K562 (cell line): ENCODE data around the gene UGT1A6. TPM values are rescaled to one million over a fixed set of nuclear protein-coding genes. Genes with fewer than 3 reads are reported as not detected.

Experiments used
- ATAC-seq: fragments of 200-7000 bp; cut with Tn5 transposase; 3 replicates; pipeline ENCODE4 v1.9.1; 2020; ENCODE audit warnings: moderate library complexity
- BruUV-seq: library from RNA; stranded (reverse); fragments of 400-500 nt; replicated peaks from 2 replicates; lab custom pipeline; 2021; lab: Mats Ljungman, UMichigan
- CTCF ChIA-PET: fragments of 300-600 bp; formaldehyde crosslinking; extraction: SDS; loops from one replicate; lab custom pipeline; 2021; ENCODE audit warnings: low intra/inter-chr PET ratio; lab: Yijun Ruan, JAX
- POLR2A ChIA-PET: fragments of 300-600, 350-650 bp; sonication (Branson Sonifier 250); formaldehyde crosslinking; extraction: SDS; loops from one replicate; lab custom pipeline; 2021; ENCODE audit warnings: antibody characterized with exemption, inconsistent platforms; lab: Yijun Ruan, JAX
- DNase-seq, 4 experiments: peaks; one replicate each; pipeline versions ENCODE4 v3.0.0 to v3.0.0-alpha.2; 2011 to 2018; ENCODE audit warnings: low spot score in 3 of 4, mixed read lengths in 3 of 4; ENCODE audit errors: extremely low read depth in 1 of 4
- FAIRE-seq: peaks from 2 replicates; lab custom pipeline; 2011; peaks lifted over from hg19 to GRCh38; lab: Jason Lieb, UNC
- H2AFZ ChIP-seq: 2 replicates; pipeline ENCODE4 v1.6.0; 2011; ENCODE audit warnings: low read depth, low read length, control low read depth, inconsistent platforms
- H3K27ac ChIP-seq: fragments of 200-600 bp; 3 replicates; pipeline ENCODE4 v1.8.0; 2011; ENCODE audit warnings: low read depth, mild to moderate bottlenecking, control low read depth, inconsistent platforms, low read length, moderate library complexity, mixed read lengths; ENCODE audit errors: extremely low read depth
- H3K27me3 ChIP-seq, 2 experiments: fragments of 300-600 bp in 1 of 2; 2 replicates in 1 of 2; 3 replicates in 1 of 2; pipeline versions ENCODE4 v1.6.0 to v1.8.0; 2011; ENCODE audit warnings: inconsistent platforms in 2 of 2, low read length in 2 of 2, mild to moderate bottlenecking in 1 of 2, mixed read lengths in 1 of 2, moderate library complexity in 1 of 2; ENCODE audit not compliant: control insufficient read depth in 2 of 2, insufficient read depth in 2 of 2
- H3K36me3 ChIP-seq: fragments of 300-600 bp; 3 replicates; pipeline ENCODE4 v1.8.0; 2011; ENCODE audit warnings: mild to moderate bottlenecking, low read length, inconsistent platforms; ENCODE audit not compliant: control insufficient read depth, insufficient read depth
- H3K4me1 ChIP-seq, 2 experiments: fragments of 200-600 bp in 1 of 2; replicated peaks in 1 of 2; 2 replicates in 1 of 2; 3 replicates in 1 of 2; pipeline versions ENCODE4 v1.5.1 to v1.8.0; 2011; ENCODE audit warnings: inconsistent platforms in 2 of 2, low read length in 2 of 2, mild to moderate bottlenecking in 1 of 2, mixed read lengths in 1 of 2, moderate library complexity in 1 of 2; ENCODE audit not compliant: control insufficient read depth in 2 of 2, insufficient read depth in 2 of 2
- H3K4me2 ChIP-seq: 2 replicates; pipeline ENCODE4 v1.6.1; 2011; ENCODE audit warnings: low read length, control low read depth, inconsistent platforms, mixed read lengths; ENCODE audit not compliant: insufficient read depth
- H3K4me3 ChIP-seq: fragments of 200-600 bp; sonication (generic), shearing (Covaris generic); 2 replicates; pipeline ENCODE4 v1.5.1; 2016; ENCODE audit warnings: control low read depth, inconsistent platforms
- H3K79me2 ChIP-seq: fragments of 200-600 bp; 3 replicates; pipeline ENCODE4 v1.8.0; 2011; ENCODE audit warnings: low read length, inconsistent platforms; ENCODE audit not compliant: control insufficient read depth, insufficient read depth
- H3K9ac ChIP-seq, 2 experiments: 2 replicates each; pipeline versions ENCODE4 v1.6.0 to v1.6.1; 2011; ENCODE audit warnings: low read depth in 2 of 2, low read length in 2 of 2, control low read depth in 1 of 2, inconsistent platforms in 1 of 2, mild to moderate bottlenecking in 1 of 2, mixed read lengths in 1 of 2; ENCODE audit not compliant: insufficient read depth in 1 of 2
- H3K9me1 ChIP-seq: one replicate; pipeline ENCODE4 v1.6.0; 2011; ENCODE audit warnings: inconsistent platforms, mild to moderate bottlenecking, low read length, moderate library complexity; ENCODE audit not compliant: control insufficient read depth, insufficient read depth
- H3K9me3 ChIP-seq: replicated peaks from 2 replicates; pipeline ENCODE4 v1.5.1; 2011; ENCODE audit warnings: low read depth, low read length, inconsistent platforms; ENCODE audit not compliant: control insufficient read depth, insufficient read depth
- H4K20me1 ChIP-seq: replicated peaks from 2 replicates; pipeline ENCODE4 v1.6.1; 2011; ENCODE audit warnings: low read length, inconsistent platforms, mixed read lengths; ENCODE audit not compliant: control insufficient read depth, insufficient read depth
- ATF6 ChIP-seq: sonication (generic); formaldehyde crosslinking; IDR thresholded peaks from 2 replicates; pipeline ENCODE4 v1.4.0; 2020; ENCODE audit warnings: mild to moderate bottlenecking, missing genetic modification reagents
- HOMEZ ChIP-seq: fragments of 250-450 bp; sonication (Bioruptor Pico); IDR thresholded peaks from 2 replicates; pipeline ENCODE4 v1.4.0; 2020; ENCODE audit warnings: mild to moderate bottlenecking, moderate library complexity
- LCOR ChIP-seq: sonication (generic); formaldehyde crosslinking; IDR thresholded peaks from 2 replicates; pipeline ENCODE4 v1.8.0; 2022; ENCODE audit warnings: mild to moderate bottlenecking, missing genetic modification reagents
- NFIX ChIP-seq: fragments of 250-450 bp; sonication (Bioruptor Pico); IDR thresholded peaks from 2 replicates; pipeline ENCODE4 v1.4.0; 2020; ENCODE audit warnings: low read depth, mild to moderate bottlenecking, moderate library complexity
- RAD51 ChIP-seq: fragments of 450-650 bp; IDR thresholded peaks from 2 replicates; pipeline ENCODE4 v1.7.1; 2016; ENCODE audit warnings: low read depth, mild to moderate bottlenecking, borderline replicate concordance
- ZNF253 ChIP-seq: fragments of 250-450 bp; sonication (Bioruptor Pico); conservative IDR thresholded peaks from 2 replicates; pipeline ENCODE4 v1.6.1; 2021; ENCODE audit warnings: mild to moderate bottlenecking
- ZNF347 ChIP-seq: fragments of 450-650 bp; formaldehyde crosslinking; IDR thresholded peaks from 2 replicates; pipeline ENCODE4 v1.4.0; 2020; ENCODE audit warnings: low read depth, mild to moderate bottlenecking, moderate library complexity
- WGBS: fragments of 100-300 bp; shearing (Covaris generic); methylation state at CpG from one replicate; pipeline ENCODE4 v1.1.6; 2016; ENCODE audit warnings: low coverage, mixed read lengths; ENCODE audit not compliant: insufficient coverage; ENCODE audit errors: missing lambda C conversion rate; 5-methylcytosine and 5-hydroxymethylcytosine counted together
- in situ Hi-C: fragments of 300-500 bp; cut with MboI; formaldehyde crosslinking; loops from 4 replicates; pipeline ENCODE4 v1.15.0; 2018; ENCODE audit warnings: inconsistent platforms, mixed read lengths
- intact Hi-C: fragments of 100-400 bp; cut with micrococcal nuclease; formaldehyde crosslinking; loops from 2 replicates; pipeline ENCODE4 v1.14.2; 2022
- polyA plus RNA-seq, 8 experiments: library from polyadenylated mRNA; depleted of rRNA in 4 of 8; stranded (reverse) in 5 of 8; unstranded in 3 of 8; fragments of >200 nt; fragmentation: Nextera tagmentation in 2 of 8; fragmentation: Illumina TruSeq in 1 of 8; extraction: Ambion mirVana in 2 of 8; extraction: Trizol in 1 of 8; gene quantifications; 2 replicates each; pipeline versions ENCODE4 v1.2.1 to v1.2.3, GENCODE V29; 2011 to 2014; ENCODE audit warnings: inconsistent platforms in 1 of 8, missing spikeins in 1 of 8
- total RNA-seq, 7 experiments: library from RNA; depleted of rRNA in 6 of 7; stranded (reverse); fragments of >200 nt in 6 of 7; fragmentation: Illumina TruSeq in 2 of 7; extraction: Trizol in 2 of 7; gene quantifications; 2 replicates each; pipeline versions ENCODE4 v1.2.1 to v1.2.3, GENCODE V29; 2011 to 2021; ENCODE audit warnings: low replicate concordance in 1 of 7
- TF ChIP-seq, protein P1 (sequence below): fragments of 450-650 bp; IDR thresholded peaks from 2 replicates; pipeline ENCODE4 v1.7.0; 2016; ENCODE audit warnings: borderline replicate concordance

UGT1A6 gene
- total and polyA plus RNA-seq, 9 of the 15 experiments (the other 6 are each of a cell fraction or from before 2014, with no cell fraction given): not detected

GRCh38 chr2:233674995-233675394 lies 17.7 kb upstream of the UGT1A6 start:
- no peaks in the 10 kb centered on the region for H3K79me2 ChIP-seq
- no peaks in the 10 kb centered on the region for H3K4me1 ChIP-seq
- BruUV-seq: no TSS peak
- POLR2A ChIA-PET: no interaction called here
- TF ChIP-seq HOMEZ (no peak), LCOR (CRISPR knock-in tag) (no peak), RAD51 (no peak), ATF6 (CRISPR knock-in tag) (no peak), ZNF347 (CRISPR knock-in tag) (no peak), ZNF253 (CRISPR knock-in tag) (no peak), NFIX (CRISPR knock-in tag) (no peak)
- TF ChIP-seq, protein P1, sequence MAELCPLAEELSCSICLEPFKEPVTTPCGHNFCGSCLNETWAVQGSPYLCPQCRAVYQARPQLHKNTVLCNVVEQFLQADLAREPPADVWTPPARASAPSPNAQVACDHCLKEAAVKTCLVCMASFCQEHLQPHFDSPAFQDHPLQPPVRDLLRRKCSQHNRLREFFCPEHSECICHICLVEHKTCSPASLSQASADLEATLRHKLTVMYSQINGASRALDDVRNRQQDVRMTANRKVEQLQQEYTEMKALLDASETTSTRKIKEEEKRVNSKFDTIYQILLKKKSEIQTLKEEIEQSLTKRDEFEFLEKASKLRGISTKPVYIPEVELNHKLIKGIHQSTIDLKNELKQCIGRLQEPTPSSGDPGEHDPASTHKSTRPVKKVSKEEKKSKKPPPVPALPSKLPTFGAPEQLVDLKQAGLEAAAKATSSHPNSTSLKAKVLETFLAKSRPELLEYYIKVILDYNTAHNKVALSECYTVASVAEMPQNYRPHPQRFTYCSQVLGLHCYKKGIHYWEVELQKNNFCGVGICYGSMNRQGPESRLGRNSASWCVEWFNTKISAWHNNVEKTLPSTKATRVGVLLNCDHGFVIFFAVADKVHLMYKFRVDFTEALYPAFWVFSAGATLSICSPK: no peak
- H4K20me1 ChIP-seq: no peaks in the 10 kb centered on the region
- in situ Hi-C loops: no loop called here
- no peak for FAIRE-seq
- CTCF ChIA-PET: no interaction called here
- H3K4me2 ChIP-seq: no peak overlapping the region
- no peaks in the 10 kb centered on the region for H3K9me3 ChIP-seq
- H2AFZ ChIP-seq: no peak overlapping the region
- H3K9ac ChIP-seq: no peak overlapping the region
- ATAC-seq: no peak
- H3K36me3 ChIP-seq: no peaks in the 10 kb centered on the region
- H3K27me3 ChIP-seq: no peaks in the 10 kb centered on the region
- 0% methylated on average over 4 of the region's 4 CpGs for WGBS
- H3K27ac ChIP-seq: no peak overlapping the region
- no peaks in the 10 kb centered on the region for H3K9me1 ChIP-seq
- no peak overlapping the region for H3K4me3 ChIP-seq
- DNase-seq: no peak
- intact Hi-C loops: no loop called here
